Neuronal stem cell (in vitro differentiated cells): ENCODE results near the gene RPS16.

Source experiments
- DNase-seq: peaks from one replicate; pipeline ENCODE4 v3.0.0-alpha.2; 2013; ENCODE audit warnings: low spot score
- H2AFZ ChIP-seq: one replicate; pipeline ENCODE4 v1.6.1; 2013; ENCODE audit warnings: mild to moderate bottlenecking, low read length, inconsistent platforms
- H2AK5ac ChIP-seq: 2 replicates; pipeline ENCODE4 v1.6.1; 2013; ENCODE audit warnings: low read depth, mild to moderate bottlenecking, inconsistent platforms, low read length, moderate library complexity, mixed read lengths
- H2BK120ac ChIP-seq: 2 replicates; pipeline ENCODE4 v1.6.1; 2013; ENCODE audit warnings: low read depth, mild to moderate bottlenecking, inconsistent platforms, low read length, moderate library complexity, mixed read lengths
- H2BK12ac ChIP-seq: one replicate; pipeline ENCODE4 v1.6.1; 2013; ENCODE audit warnings: low read length, inconsistent platforms
- H2BK15ac ChIP-seq: 2 replicates; pipeline ENCODE4 v1.6.1; 2013; ENCODE audit warnings: mild to moderate bottlenecking, low read length, inconsistent platforms, mixed read lengths
- H2BK5ac ChIP-seq: one replicate; pipeline ENCODE4 v1.6.1; 2013; ENCODE audit warnings: inconsistent platforms, mild to moderate bottlenecking, low read length, moderate library complexity
- H3K14ac ChIP-seq: one replicate; pipeline ENCODE4 v1.6.1; 2013; ENCODE audit warnings: low read length, inconsistent platforms
- H3K18ac ChIP-seq: 2 replicates; pipeline ENCODE4 v1.6.1; 2013; ENCODE audit warnings: low read length, inconsistent platforms
- H3K23ac ChIP-seq: 2 replicates; pipeline ENCODE4 v1.6.1; 2013; ENCODE audit warnings: low read depth, mild to moderate bottlenecking, mixed read lengths, low read length, inconsistent platforms; ENCODE audit not compliant: poor library complexity
- H3K27ac ChIP-seq: replicated peaks from 3 replicates; pipeline ENCODE4 v1.5.1; 2013; ENCODE audit warnings: low read length, inconsistent platforms
- H3K27me3 ChIP-seq, 3 experiments: 2 replicates each; pipeline ENCODE4 v1.6.1; 2013; ENCODE audit warnings: low read length in 3 of 3, mild to moderate bottlenecking in 2 of 3, inconsistent platforms in 1 of 3, low read depth in 1 of 3, mixed read lengths in 1 of 3, moderate library complexity in 1 of 3; ENCODE audit not compliant: control insufficient read depth in 3 of 3, insufficient read depth in 3 of 3
- H3K36me3 ChIP-seq, 2 donors: replicated peaks in 1 of 2; 2 replicates each; pipeline ENCODE4 v1.6.1; 2013; ENCODE audit warnings: low read length in 2 of 2; ENCODE audit not compliant: control insufficient read depth in 2 of 2, insufficient read depth in 2 of 2
- H3K4ac ChIP-seq: 2 replicates; pipeline ENCODE4 v1.6.1; 2013; ENCODE audit warnings: inconsistent platforms, mild to moderate bottlenecking, low read length, moderate library complexity
- H3K4me1 ChIP-seq, 2 donors: 1 replicate in 1 of 2; 2 replicates in 1 of 2; pipeline ENCODE4 v1.6.1; 2013; ENCODE audit warnings: low read length in 2 of 2, low read depth in 1 of 2; ENCODE audit not compliant: control insufficient read depth in 2 of 2, insufficient read depth in 1 of 2
- H3K4me2 ChIP-seq: one replicate; pipeline ENCODE4 v1.6.1; 2013; ENCODE audit warnings: mild to moderate bottlenecking, low read length, inconsistent platforms; ENCODE audit not compliant: insufficient read depth, poor library complexity, severe bottlenecking
- H3K4me3 ChIP-seq, 2 donors: 2 replicates each; pipeline ENCODE4 v1.5.1; 2013; ENCODE audit warnings: low read length in 2 of 2, mild to moderate bottlenecking in 2 of 2, inconsistent platforms in 1 of 2, moderate library complexity in 1 of 2
- H3K79me1 ChIP-seq: one replicate; pipeline ENCODE4 v1.6.1; 2013; ENCODE audit warnings: low read depth, mild to moderate bottlenecking, inconsistent platforms, low read length, moderate library complexity
- H3K9ac ChIP-seq: one replicate; pipeline ENCODE4 v1.6.1; 2013; ENCODE audit warnings: mild to moderate bottlenecking, low read depth, low read length, inconsistent platforms; ENCODE audit not compliant: poor library complexity
- H3K9me3 ChIP-seq, 2 donors: replicated peaks in 1 of 2; 2 replicates each; pipeline versions ENCODE3 to v1.6.1; 2013; ENCODE audit warnings: low read length in 2 of 2, mild to moderate bottlenecking in 2 of 2, inconsistent platforms in 1 of 2, low read depth in 1 of 2, mixed read lengths in 1 of 2, moderate library complexity in 1 of 2; ENCODE audit not compliant: control insufficient read depth in 2 of 2, insufficient read depth in 1 of 2
- H4K8ac ChIP-seq: one replicate; pipeline ENCODE4 v1.6.1; 2013; ENCODE audit warnings: low read depth, mild to moderate bottlenecking, inconsistent platforms, low read length, moderate library complexity
- H4K91ac ChIP-seq: one replicate; pipeline ENCODE4 v1.6.1; 2013; ENCODE audit warnings: low read length, low read depth, mild to moderate bottlenecking, inconsistent platforms; ENCODE audit not compliant: poor library complexity
- WGBS, 2 donors: extraction: QIAGEN DNeasy Blood & Tissue Kit; methylation state at CpG; one replicate each; pipeline ENCODE4 v1.1.7; 2013; ENCODE audit warnings: missing lambda C conversion rate in 2 of 2, mixed read lengths in 1 of 2; ENCODE audit not compliant: insufficient read length in 2 of 2, insufficient replicate concordance in 1 of 2; ENCODE audit errors: extremely low coverage in 2 of 2; 5-methylcytosine and 5-hydroxymethylcytosine counted together

RPS16 gene

DNA sequence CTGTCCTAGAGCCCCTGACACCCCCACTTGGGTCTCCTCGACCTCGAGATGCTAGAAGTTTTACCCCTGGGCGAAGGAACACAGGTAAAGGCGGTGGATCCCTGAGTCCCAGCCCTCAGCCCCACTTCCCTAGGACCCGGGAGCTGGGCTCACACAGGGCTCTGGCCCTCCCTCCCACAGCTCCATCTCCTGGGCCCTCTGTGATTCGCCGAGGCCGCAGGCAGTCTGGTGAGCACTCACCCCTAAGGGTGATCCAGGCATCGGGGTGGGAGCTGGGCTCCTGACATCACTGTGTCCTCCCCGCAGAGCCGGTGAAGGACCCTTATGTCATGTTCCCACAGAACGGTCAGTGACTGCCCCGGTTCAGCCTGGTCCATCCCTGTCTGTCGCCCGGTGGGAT lies 15.0 kb downstream of the RPS16 start:
- Histone ChIP-seq H2AK5ac (no peak overlapping the region), H2BK5ac (no peak overlapping the region), H3K27me3 (no peaks in the 10 kb centered on the region), H2BK12ac (no peak overlapping the region), H3K36me3 (peaks cover 71 to 97% of the 10 kb centered on the region in 2 donors), H3K9me3 (no peaks in the 10 kb centered on the region), H3K9ac (no peak overlapping the region), H2AFZ (no peak overlapping the region), H3K4me1 (peaks cover 4 to 10% of the 10 kb centered on the region in 2 donors), H4K8ac (no peak overlapping the region), H2BK15ac (no peak overlapping the region), H3K27ac (no peak overlapping the region), H3K4ac (no peak overlapping the region), H3K4me3 (no peak overlapping the region), H3K4me2 (no peak overlapping the region), H3K23ac (no peak overlapping the region), H3K18ac (no peak overlapping the region), H4K91ac (no peak overlapping the region), H3K79me1 (peaks cover 10% of the 10 kb centered on the region), H3K14ac (no peak overlapping the region), H2BK120ac (no peak overlapping the region)
- WGBS, 2 donors, result no CpG with 5 or more reads among the region's 15 CpGs
- no peak for DNase-seq

DNA sequence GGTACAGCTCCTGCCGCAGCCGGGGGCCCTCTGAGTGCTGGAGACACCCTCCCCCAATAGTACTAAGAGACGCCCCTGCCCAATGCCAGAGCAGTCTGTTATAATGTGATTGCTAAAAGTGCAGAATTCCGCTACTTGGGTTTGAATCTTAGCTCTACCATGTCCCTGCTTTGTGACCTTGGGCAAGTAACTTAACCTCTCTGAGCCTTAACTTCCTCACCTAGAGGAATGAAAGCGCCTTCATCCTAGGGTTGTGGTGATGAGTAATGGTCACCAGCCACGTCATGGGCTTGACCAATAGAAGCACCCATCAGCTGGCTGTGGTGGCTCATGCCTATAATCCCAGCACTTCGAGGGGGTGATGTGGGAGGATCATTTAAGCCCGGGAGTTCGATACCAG lies 16.7 kb downstream of the RPS16 start:
- Histone ChIP-seq H2BK15ac (no peak overlapping the region), H3K4me2 (no peak overlapping the region), H4K8ac (no peak overlapping the region), H3K23ac (no peak overlapping the region), H2BK12ac (no peak overlapping the region), H3K9ac (no peak overlapping the region), H3K4me3 (no peak overlapping the region), H3K27me3 (no peaks in the 10 kb centered on the region), H2BK120ac (no peak overlapping the region), H3K27ac (no peak overlapping the region), H2AFZ (no peak overlapping the region), H3K9me3 (no peaks in the 10 kb centered on the region), H2BK5ac (no peak overlapping the region), H3K36me3 (peaks cover 65 to 95% of the 10 kb centered on the region in 2 donors), H3K79me1 (peaks cover 15% of the 10 kb centered on the region), H3K18ac (no peak overlapping the region), H4K91ac (no peak overlapping the region), H3K14ac (no peak overlapping the region), H2AK5ac (no peak overlapping the region), H3K4ac (no peak overlapping the region), H3K4me1 (peaks cover 9 to 24% of the 10 kb centered on the region in 2 donors)
- no CpG with 5 or more reads among the region's 9 CpGs for WGBS, 2 donors
- no peak for DNase-seq

DNA sequence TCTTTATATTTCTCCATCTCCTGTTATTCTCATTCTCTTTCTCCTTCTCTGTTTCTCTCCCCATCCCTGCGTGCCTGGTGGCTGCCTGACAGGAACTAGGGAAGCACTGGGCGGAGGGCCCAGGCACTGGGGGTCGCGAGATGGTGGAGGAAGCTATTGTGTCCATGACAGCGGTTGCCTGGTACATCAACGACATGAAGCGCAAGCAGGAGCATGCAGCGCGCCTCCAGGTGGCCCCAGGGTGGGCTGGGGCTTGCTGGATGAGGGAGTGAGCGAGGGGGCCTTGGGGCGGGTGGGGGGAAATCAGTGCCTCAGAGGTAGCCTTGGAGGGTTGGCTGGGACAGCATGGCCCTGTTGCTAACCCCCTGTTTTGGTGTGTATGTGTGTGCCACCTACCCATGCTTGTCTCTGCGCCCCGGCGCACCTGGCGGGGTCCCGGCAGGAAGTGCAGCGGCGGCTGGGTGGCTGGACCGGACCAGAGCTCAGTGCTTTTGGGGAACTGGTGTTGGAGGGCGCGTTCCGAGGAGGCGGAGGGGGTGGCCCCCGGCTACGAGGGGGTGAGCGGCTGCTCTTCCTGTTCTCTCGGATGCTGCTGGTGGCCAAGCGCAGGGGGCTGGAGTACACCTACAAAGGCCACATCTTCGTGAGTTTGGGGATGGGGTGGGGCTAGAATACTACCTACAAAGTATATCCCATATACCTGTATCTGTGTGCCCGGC lies 18.1 kb downstream of the RPS16 start:
- Histone ChIP-seq H4K8ac (no peak overlapping the region), H2AFZ (no peak overlapping the region), H3K27ac (no peak overlapping the region), H4K91ac (no peak overlapping the region), H3K4me3 (no peak overlapping the region), H2AK5ac (no peak overlapping the region), H2BK120ac (no peak overlapping the region), H3K79me1 (peaks cover 18% of the 10 kb centered on the region), H2BK15ac (no peak overlapping the region), H2BK12ac (no peak overlapping the region), H3K4ac (no peak overlapping the region), H3K4me2 (no peak overlapping the region), H3K36me3 (peaks cover 52 to 81% of the 10 kb centered on the region in 2 donors), H3K9ac (no peak overlapping the region), H2BK5ac (peak overlapping the region; percentile 39), H3K14ac (no peak overlapping the region), H3K4me1 (peaks cover 10 to 24% of the 10 kb centered on the region in 2 donors), H3K9me3 (no peaks in the 10 kb centered on the region), H3K27me3 (no peaks in the 10 kb centered on the region), H3K23ac (no peak overlapping the region), H3K18ac (no peak overlapping the region)
- no peak for DNase-seq
- WGBS, 2 donors, result no CpG with 5 or more reads among the region's 30 CpGs

DNA sequence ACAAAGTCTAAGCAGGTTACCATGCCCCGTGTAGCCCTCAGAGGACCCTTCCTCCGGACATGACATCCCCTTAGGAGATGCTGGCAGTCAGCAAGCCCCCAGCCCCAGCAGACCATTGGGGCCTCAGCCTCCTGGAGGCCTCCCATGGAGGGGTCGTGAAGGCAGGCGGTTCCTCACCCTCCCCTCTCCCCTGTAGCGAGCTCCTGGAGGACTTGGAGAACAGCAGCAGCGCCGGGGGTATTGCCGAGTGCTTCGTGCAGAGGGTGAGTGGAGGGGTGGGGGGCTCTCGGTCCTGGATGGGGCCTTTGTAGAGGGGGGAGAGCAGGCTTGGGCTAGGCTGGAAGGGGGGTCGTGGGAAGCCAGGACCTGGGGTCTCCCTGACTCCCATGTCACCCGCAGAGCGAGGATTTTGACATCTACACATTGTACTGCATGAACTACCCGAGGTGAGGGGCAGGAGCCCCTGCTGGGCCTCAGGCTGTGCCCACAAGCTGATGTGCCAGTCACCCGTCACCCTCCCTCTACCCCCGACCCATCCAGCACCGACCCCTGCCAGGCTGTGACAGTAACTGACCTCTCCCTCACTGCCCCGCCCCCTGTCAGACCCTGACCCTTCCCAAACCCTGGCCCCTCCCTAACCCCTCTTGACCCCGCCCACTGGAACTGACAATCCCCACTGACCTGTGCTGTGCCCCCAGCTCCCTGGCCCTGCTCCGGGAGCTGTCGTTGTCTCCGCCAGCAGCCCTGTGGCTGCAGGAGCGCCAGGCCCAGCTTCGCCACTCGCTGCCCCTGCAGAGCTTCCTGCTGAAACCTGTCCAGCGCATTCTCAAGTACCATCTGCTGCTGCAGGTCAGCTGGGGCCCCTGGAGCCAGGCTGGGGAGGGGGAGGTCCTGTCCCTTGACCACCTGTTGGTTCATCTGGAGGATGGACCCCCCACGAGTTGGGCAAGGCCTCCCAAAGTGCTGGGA lies 19.3 kb downstream of the RPS16 start:
- Histone ChIP-seq H3K9ac (no peak overlapping the region), H3K4me2 (no peak overlapping the region), H3K9me3 (no peaks in the 10 kb centered on the region), H3K14ac (peak overlapping the region; percentile 38), H2BK15ac (no peak overlapping the region), H2BK120ac (no peak overlapping the region), H3K4ac (no peak overlapping the region), H3K4me3 (no peak overlapping the region), H3K4me1 (peaks cover 13 to 24% of the 10 kb centered on the region in 2 donors), H3K27ac (no peak overlapping the region), H2BK12ac (no peak overlapping the region), H2AFZ (no peak overlapping the region), H2AK5ac (peak overlapping the region; percentile 88), H2BK5ac (no peak overlapping the region), H3K79me1 (peaks cover 18% of the 10 kb centered on the region), H3K36me3 (peaks cover 46 to 71% of the 10 kb centered on the region in 2 donors), H4K91ac (no peak overlapping the region), H3K23ac (no peak overlapping the region), H3K27me3 (no peaks in the 10 kb centered on the region), H4K8ac (no peak overlapping the region), H3K18ac (peak overlapping the region; percentile 11)
- WGBS, 2 donors, result no CpG with 5 or more reads among the region's 27 CpGs
- DNase-seq, result no peak
